ENCODE measurements around the gene MRAP2.

GRCh38 chr6:84046755-84047154 lies 13.2 kb downstream of the MRAP2 start:
- TF ChIP-seq, protein P1, sequence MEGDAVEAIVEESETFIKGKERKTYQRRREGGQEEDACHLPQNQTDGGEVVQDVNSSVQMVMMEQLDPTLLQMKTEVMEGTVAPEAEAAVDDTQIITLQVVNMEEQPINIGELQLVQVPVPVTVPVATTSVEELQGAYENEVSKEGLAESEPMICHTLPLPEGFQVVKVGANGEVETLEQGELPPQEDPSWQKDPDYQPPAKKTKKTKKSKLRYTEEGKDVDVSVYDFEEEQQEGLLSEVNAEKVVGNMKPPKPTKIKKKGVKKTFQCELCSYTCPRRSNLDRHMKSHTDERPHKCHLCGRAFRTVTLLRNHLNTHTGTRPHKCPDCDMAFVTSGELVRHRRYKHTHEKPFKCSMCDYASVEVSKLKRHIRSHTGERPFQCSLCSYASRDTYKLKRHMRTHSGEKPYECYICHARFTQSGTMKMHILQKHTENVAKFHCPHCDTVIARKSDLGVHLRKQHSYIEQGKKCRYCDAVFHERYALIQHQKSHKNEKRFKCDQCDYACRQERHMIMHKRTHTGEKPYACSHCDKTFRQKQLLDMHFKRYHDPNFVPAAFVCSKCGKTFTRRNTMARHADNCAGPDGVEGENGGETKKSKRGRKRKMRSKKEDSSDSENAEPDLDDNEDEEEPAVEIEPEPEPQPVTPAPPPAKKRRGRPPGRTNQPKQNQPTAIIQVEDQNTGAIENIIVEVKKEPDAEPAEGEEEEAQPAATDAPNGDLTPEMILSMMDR (IDR thresholded peaks at IDR 0.05) = no peak
- no peak for TF ChIP-seq POLR2A (IDR thresholded peaks at IDR 0.05)
